Panc1 (cell line): Measurements from ENCODE around the gene FRYL. TPM values are rescaled to one million over a fixed set of nuclear protein-coding genes. Genes with fewer than 3 reads are reported as not detected.
"Not testable (repeated sequence)": the region's sequence is repeated elsewhere in the genome, so short reads cannot be mapped to it uniquely, and the experiment has no call there.

Source experiments
- ATAC-seq: fragments of 200-7000 bp; cut with Tn5 transposase; 2 replicates; pipeline ENCODE4 v1.9.1; 2020; ENCODE audit warnings: mild to moderate bottlenecking, moderate library complexity
- BruUV-seq: library from RNA; stranded (reverse); fragments of 400-500 nt; replicated peaks from 2 replicates; lab custom pipeline; 2021; lab: Mats Ljungman, UMichigan
- CTCF ChIA-PET: fragments of 300-600 bp; sonication (Branson Sonifier 250); formaldehyde crosslinking; loops from one replicate; lab custom pipeline; 2022; ENCODE audit warnings: antibody characterized with exemption; lab: Charles Lee
- POLR2A ChIA-PET: fragments of 300-600 bp; sonication (Branson Sonifier 250); formaldehyde crosslinking; loops from one replicate; lab custom pipeline; 2022; ENCODE audit warnings: antibody characterized with exemption; lab: Charles Lee
- DNase-seq: peaks from one replicate; pipeline ENCODE4 v3.0.0-alpha.2; 2010; ENCODE audit warnings: low read depth, low spot score
- H3K27ac ChIP-seq: 2 replicates; pipeline ENCODE4 v1.5.1; 2011; ENCODE audit warnings: mild to moderate bottlenecking, low read length, inconsistent platforms
- H3K27me3 ChIP-seq: fragments of 200-500 bp; sonication (Bioruptor generic); 2 replicates; pipeline ENCODE4 v1.6.0; 2014; ENCODE audit warnings: low read length, inconsistent platforms; ENCODE audit not compliant: control insufficient read depth, insufficient read depth
- H3K36me3 ChIP-seq: fragments of 200-500 bp; sonication (Bioruptor generic); 2 replicates; pipeline ENCODE4 v1.5.1; 2014; ENCODE audit warnings: inconsistent platforms, mild to moderate bottlenecking, low read length, moderate library complexity; ENCODE audit not compliant: control insufficient read depth, insufficient read depth
- H3K4me1 ChIP-seq: 2 replicates; pipeline ENCODE4 v1.5.1; 2011; ENCODE audit warnings: inconsistent platforms, mild to moderate bottlenecking, low read length, moderate library complexity; ENCODE audit not compliant: control insufficient read depth, insufficient read depth
- H3K4me3 ChIP-seq, 2 experiments: 2 replicates each; pipeline ENCODE4 v1.5.1; 2011 to 2012; ENCODE audit warnings: low read depth in 2 of 2, low read length in 2 of 2, mild to moderate bottlenecking in 2 of 2, inconsistent platforms in 1 of 2, moderate library complexity in 1 of 2
- H3K9me3 ChIP-seq: fragments of 200-500 bp; sonication (Bioruptor generic); 2 replicates; pipeline ENCODE4 v1.5.1; 2014; ENCODE audit warnings: low read depth, mild to moderate bottlenecking, inconsistent platforms, low read length, moderate library complexity; ENCODE audit not compliant: control insufficient read depth, insufficient read depth
- POLR2AphosphoS5 ChIP-seq: IDR thresholded peaks from 2 replicates; pipeline ENCODE4 v1.6.1; 2012; ENCODE audit warnings: mild to moderate bottlenecking, low read depth, low read length, moderate library complexity
- SIN3A ChIP-seq: IDR thresholded peaks from 2 replicates; pipeline ENCODE4 v1.6.1; 2012; ENCODE audit warnings: low read depth, mild to moderate bottlenecking, low read length, moderate library complexity, borderline replicate concordance; ENCODE audit not compliant: insufficient read depth
- TCF7L2 ChIP-seq: IDR thresholded peaks from 2 replicates; pipeline ENCODE4 v1.6.1; 2011; ENCODE audit warnings: mild to moderate bottlenecking, low read depth, low read length, inconsistent platforms
- in situ Hi-C: cut with HindIII; loops from 2 replicates; pipeline ENCODE4 v1.10.0; 2016; ENCODE audit warnings: low sequenced_read_pairs, low pct_unique_long_range_greater_than_20kb
- intact Hi-C: fragments of 100-400 bp; cut with micrococcal nuclease; formaldehyde crosslinking; loops from one replicate; pipeline ENCODE4 v1.10.0; 2022; ENCODE audit not compliant: unreplicated experiment
- total RNA-seq: library from RNA; stranded (reverse); gene quantifications from one replicate; pipeline ENCODE4 v1.2.1, GENCODE V29; 2021; ENCODE audit not compliant: unreplicated experiment
- TF ChIP-seq, protein P1 (sequence below): fragments of 450-650 bp; IDR thresholded peaks from 2 replicates; pipeline ENCODE4 v1.5.1; 2017; ENCODE audit warnings: mild to moderate bottlenecking
- TF ChIP-seq, protein P2 (sequence below), 2 experiments: IDR thresholded peaks; 2 replicates each; pipeline ENCODE4 v1.6.1; 2011 to 2012; ENCODE audit warnings: low read depth in 2 of 2, control low read depth in 1 of 2, low read length in 1 of 2, mild to moderate bottlenecking in 1 of 2, moderate library complexity in 1 of 2; ENCODE audit not compliant: insufficient read depth in 1 of 2

The FRYL gene
- total RNA-seq, 1 experiment from 2014 or later = 47.5 TPM

DNA sequence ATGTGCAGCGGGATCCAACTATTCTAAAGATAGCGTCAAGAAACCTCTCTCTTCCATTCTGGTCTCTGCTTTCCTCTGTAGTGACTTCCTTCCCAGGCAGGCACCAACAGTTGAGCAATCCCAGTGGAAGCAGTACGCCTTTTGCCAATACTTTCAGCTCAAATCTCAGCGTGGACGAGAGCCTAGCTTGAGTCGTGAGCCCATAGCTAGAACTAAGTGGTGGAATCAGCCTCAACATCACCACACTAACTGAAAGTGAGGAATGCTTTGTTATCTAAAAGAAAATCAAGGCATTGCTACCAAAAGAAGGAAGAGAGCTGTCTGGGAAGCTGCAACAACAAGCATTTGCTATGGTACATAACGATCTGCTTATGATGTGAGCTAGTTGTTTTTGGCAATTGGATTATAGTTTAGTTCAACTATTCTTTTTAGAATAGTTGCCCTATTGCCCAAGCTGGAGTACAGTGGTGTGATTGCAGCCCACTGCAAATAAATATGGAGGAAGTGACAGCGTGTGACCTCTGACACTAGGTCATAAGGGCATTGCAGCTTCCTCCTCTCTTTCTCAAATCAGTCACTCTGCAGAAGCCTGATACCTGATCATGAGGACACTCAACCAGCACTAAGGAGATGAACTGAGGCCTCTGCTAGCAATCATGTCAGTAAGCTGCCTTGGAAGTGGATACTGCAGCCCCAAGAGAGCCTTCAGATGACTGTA lies 24.7 kb upstream of the FRYL start:
- CTCF ChIA-PET = no interaction called here
- intact Hi-C loops = no loop called here

DNA sequence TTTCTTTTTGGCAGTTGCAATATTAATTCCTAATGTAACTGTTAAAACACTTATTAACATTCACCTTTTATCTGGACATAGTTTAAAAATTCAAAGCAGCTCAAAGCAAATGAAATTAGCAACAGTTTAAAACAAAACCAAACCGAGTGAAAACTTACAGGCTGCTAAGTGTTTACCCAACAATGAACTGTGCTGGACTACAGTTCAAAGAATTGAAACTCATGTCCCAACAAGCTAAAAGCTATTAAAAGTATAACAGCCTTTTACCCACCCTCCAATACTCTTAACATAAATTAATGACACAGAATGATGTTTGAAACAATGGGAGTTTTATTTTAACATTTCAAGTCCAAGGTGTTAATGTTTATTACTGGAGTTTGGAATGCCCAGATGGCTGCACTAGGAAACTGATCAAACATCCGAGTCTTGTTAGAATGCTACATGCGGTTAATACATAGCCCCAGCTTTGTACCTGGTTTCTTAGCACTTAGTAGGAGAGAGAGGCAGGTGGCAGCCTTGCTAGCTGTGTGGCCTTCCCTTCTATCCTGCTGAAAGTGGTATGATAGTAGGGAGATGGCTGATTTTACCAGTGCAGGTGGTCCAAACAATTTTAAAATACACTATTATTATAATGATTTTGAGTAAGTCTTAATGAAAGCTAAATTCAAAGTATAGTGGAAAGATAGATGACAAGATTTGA lies 21.1 kb upstream of the FRYL start:
- in situ Hi-C loops = no loop called here
- H3K27me3 ChIP-seq = no peaks in the 10 kb centered on the region
- H3K4me3 ChIP-seq = no peak overlapping the region
- no peaks in the 10 kb centered on the region for H3K9me3 ChIP-seq
- H3K36me3 ChIP-seq = no peaks in the 10 kb centered on the region
- H3K27ac ChIP-seq = no peak overlapping the region
- H3K4me1 ChIP-seq = no peaks in the 10 kb centered on the region
- intact Hi-C loops = no loop called here
- ChIA-PET CTCF (no interaction called here), POLR2A (no interaction called here)
- no TSS peak for BruUV-seq
- ATAC-seq (no peak), DNase-seq (no peak)
- TF ChIP-seq SIN3A = no peak
- no peak for TF ChIP-seq POLR2AphosphoS5
- TF ChIP-seq, protein P1, sequence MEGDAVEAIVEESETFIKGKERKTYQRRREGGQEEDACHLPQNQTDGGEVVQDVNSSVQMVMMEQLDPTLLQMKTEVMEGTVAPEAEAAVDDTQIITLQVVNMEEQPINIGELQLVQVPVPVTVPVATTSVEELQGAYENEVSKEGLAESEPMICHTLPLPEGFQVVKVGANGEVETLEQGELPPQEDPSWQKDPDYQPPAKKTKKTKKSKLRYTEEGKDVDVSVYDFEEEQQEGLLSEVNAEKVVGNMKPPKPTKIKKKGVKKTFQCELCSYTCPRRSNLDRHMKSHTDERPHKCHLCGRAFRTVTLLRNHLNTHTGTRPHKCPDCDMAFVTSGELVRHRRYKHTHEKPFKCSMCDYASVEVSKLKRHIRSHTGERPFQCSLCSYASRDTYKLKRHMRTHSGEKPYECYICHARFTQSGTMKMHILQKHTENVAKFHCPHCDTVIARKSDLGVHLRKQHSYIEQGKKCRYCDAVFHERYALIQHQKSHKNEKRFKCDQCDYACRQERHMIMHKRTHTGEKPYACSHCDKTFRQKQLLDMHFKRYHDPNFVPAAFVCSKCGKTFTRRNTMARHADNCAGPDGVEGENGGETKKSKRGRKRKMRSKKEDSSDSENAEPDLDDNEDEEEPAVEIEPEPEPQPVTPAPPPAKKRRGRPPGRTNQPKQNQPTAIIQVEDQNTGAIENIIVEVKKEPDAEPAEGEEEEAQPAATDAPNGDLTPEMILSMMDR = no peak
- TF ChIP-seq, protein P2, sequence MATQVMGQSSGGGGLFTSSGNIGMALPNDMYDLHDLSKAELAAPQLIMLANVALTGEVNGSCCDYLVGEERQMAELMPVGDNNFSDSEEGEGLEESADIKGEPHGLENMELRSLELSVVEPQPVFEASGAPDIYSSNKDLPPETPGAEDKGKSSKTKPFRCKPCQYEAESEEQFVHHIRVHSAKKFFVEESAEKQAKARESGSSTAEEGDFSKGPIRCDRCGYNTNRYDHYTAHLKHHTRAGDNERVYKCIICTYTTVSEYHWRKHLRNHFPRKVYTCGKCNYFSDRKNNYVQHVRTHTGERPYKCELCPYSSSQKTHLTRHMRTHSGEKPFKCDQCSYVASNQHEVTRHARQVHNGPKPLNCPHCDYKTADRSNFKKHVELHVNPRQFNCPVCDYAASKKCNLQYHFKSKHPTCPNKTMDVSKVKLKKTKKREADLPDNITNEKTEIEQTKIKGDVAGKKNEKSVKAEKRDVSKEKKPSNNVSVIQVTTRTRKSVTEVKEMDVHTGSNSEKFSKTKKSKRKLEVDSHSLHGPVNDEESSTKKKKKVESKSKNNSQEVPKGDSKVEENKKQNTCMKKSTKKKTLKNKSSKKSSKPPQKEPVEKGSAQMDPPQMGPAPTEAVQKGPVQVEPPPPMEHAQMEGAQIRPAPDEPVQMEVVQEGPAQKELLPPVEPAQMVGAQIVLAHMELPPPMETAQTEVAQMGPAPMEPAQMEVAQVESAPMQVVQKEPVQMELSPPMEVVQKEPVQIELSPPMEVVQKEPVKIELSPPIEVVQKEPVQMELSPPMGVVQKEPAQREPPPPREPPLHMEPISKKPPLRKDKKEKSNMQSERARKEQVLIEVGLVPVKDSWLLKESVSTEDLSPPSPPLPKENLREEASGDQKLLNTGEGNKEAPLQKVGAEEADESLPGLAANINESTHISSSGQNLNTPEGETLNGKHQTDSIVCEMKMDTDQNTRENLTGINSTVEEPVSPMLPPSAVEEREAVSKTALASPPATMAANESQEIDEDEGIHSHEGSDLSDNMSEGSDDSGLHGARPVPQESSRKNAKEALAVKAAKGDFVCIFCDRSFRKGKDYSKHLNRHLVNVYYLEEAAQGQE (IDR thresholded peaks at IDR 0.05; ENCODE audit: insufficient read depth in 1 of 2, low read depth in 2 of 2, low read length in 1 of 2) = no peak
- no peak for TF ChIP-seq TCF7L2

More for the DNA sequence above, 24.7 kb upstream of the FRYL start:
- DNase-seq (no peak), ATAC-seq (no peak)
- no peaks in the 10 kb centered on the region for H3K9me3 ChIP-seq
- no TSS peak for BruUV-seq
- POLR2A ChIA-PET = no interaction called here
- H3K4me3 ChIP-seq = no peak overlapping the region
- H3K27ac ChIP-seq = no peak overlapping the region
- TF ChIP-seq SIN3A (no peak), TCF7L2 (no peak), POLR2AphosphoS5 (no peak)
- TF ChIP-seq, protein P1 = no peak
- TF ChIP-seq, protein P2 (IDR thresholded peaks at IDR 0.05; ENCODE audit: insufficient read depth in 1 of 2, low read depth in 2 of 2, low read length in 1 of 2) = no peak
- H3K36me3 ChIP-seq = no peaks in the 10 kb centered on the region
- in situ Hi-C loops = no loop called here
- no peaks in the 10 kb centered on the region for H3K27me3 ChIP-seq
- H3K4me1 ChIP-seq = no peaks in the 10 kb centered on the region

DNA sequence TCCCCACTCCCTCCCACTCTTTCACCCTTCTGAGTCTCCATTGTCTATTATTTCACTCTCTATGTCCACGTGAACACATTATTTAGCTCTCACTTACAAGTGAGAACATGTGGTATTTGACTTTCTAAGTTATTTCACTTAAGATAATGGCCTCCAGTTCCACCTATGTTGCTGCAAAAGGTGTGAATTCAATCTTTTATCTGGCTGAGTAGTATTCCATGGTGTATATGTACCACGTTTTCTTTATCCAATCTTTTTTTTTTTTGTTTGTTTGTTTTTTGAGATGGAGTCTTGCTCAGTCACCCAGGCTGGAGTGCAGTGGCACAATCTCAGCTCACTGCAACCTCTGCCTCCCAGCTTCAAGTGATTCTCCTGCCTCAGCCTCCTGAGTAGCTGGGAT lies 20.1 kb upstream of the FRYL start:
- in situ Hi-C loops, BruUV-seq, H3K27ac ChIP-seq, H3K27me3 ChIP-seq, ATAC-seq, H3K4me1 ChIP-seq, H3K4me3 ChIP-seq, H3K36me3 ChIP-seq, H3K9me3 ChIP-seq, DNase-seq, intact Hi-C loops, POLR2A ChIA-PET: not testable (repeated sequence)
- CTCF ChIA-PET = interaction anchor here (0.6 kb wide), 1 partner anchor 57 kb away, joined by 4 read pairs; no protein-coding TSS in a partner anchor
